T-helper 1 cell (primary cell): Measurements from ENCODE around the gene CISD3.

Experiments
- DNase-seq, 5 donors: peaks; one replicate each; pipeline ENCODE4 v3.0.0-alpha.2; 2012 to 2020

The CISD3 gene

GRCh38 chr17:38745545-38745944 lies 15.4 kb downstream of the CISD3 start:
- DNase-seq = no peak

- DNase-seq = no peak
These were observed 16.1 kb downstream of the CISD3 start for GRCh38 chr17:38746004-38746848.

- no peak for DNase-seq
These were observed 16.8 kb downstream of the CISD3 start for GRCh38 chr17:38746849-38747462.

- DNase-seq = no peak
These were observed 17.5 kb downstream of the CISD3 start for GRCh38 chr17:38747463-38748148.

GRCh38 chr17:38748149-38748891 lies 18.2 kb downstream of the CISD3 start, which contains the start of gene PCGF2:
PCGF2 (minus strand) TSS chr17:38748336; CDS start chr17:38740402, 7,934 bp downstream.
- DNase-seq = no peak

GRCh38 chr17:38748892-38749222 lies 18.7 kb downstream of the CISD3 start:
- no peak for DNase-seq

GRCh38 chr17:38749223-38750043 lies 19.3 kb downstream of the CISD3 start:
- DNase-seq = no peak

GRCh38 chr17:38750044-38750311 lies 19.8 kb downstream of the CISD3 start:
- DNase-seq = no peak

GRCh38 chr17:38750312-38751121 lies 20.4 kb downstream of the CISD3 start:
- no peak for DNase-seq

- DNase-seq = no peak
These were observed 21.1 kb downstream of the CISD3 start for GRCh38 chr17:38751144-38751807.

GRCh38 chr17:38751808-38752307 lies 21.7 kb downstream of the CISD3 start:
- peak; percentile 44 to 87 (median 67) for DNase-seq

- DNase-seq = peak; percentile 92 to 99 (median 95)
These were observed 22.3 kb downstream of the CISD3 start, which contains the start of gene PSMB3 for GRCh38 chr17:38752308-38753070. PSMB3 (plus strand) TSS chr17:38752741; CDS start chr17:38752827, 86 bp downstream.

- DNase-seq = no peak
These were observed 22.9 kb downstream of the CISD3 start for GRCh38 chr17:38753071-38753506.

- DNase-seq = peak in 1 of 5 donors; percentile 36
These were observed 31.5 kb downstream of the CISD3 start for GRCh38 chr17:38761612-38762011.

GRCh38 chr17:38762231-38762630 lies 32.1 kb downstream of the CISD3 start:
- no peak for DNase-seq

- no peak for DNase-seq
These were observed 36.2 kb downstream of the CISD3 start for GRCh38 chr17:38766341-38766740.

- no peak for DNase-seq
These were observed 38.3 kb downstream of the CISD3 start for GRCh38 chr17:38768417-38768816.

GRCh38 chr17:38773258-38773657 lies 43.1 kb downstream of the CISD3 start:
- DNase-seq = no peak

- no peak for DNase-seq
These were observed 47.6 kb downstream of the CISD3 start for GRCh38 chr17:38777641-38778250.
